Measurements from ENCODE around the gene TMEM50B.

DNA sequence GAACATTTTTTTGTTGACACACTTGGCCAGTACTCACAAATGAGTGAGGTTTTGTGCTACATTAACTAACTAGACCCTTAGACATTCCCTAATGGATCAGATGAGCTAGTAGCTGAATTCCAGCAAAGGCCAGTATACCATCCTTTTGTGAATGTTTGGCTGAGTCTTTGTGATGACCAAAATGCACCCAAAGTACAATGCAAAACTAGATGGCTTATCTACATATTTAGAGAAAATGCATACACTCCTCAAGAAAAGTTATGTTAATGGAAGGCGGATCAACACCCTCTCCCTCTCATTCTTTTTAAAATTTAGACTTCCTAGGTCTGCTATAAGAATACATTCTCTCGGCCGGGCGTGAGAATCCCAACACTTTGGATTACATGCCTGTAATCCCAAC is 31.9 kb upstream of the TMEM50B start:
- TF ChIP-seq CTCF (IDR thresholded peaks at IDR 0.05) (no peak), POLR2A (IDR thresholded peaks at IDR 0.05) (no peak), POLR2AphosphoS5 (IDR thresholded peaks at IDR 0.05) (no peak)

Data from stomach (tissue), 4 donors.